Measurements from ENCODE around the gene RBM19.
"Not testable (repeated sequence)": the region's sequence is repeated elsewhere in the genome, so short reads cannot be mapped to it uniquely, and the experiment has no call there.

The RBM19 gene

GRCh38 chr12:113965951-113966797 is at the start of gene RBM19:
Gene RBM19 (minus strand): TSS chr12:113966325. CDS start chr12:113966227, 98 bp downstream.
- peak; percentile 93 for DNase-seq (ENCODE audit: low spot score)

GRCh38 chr12:114015851-114016250 is 49.7 kb upstream of the RBM19 start:
- no peak for DNase-seq (ENCODE audit: low spot score)

- DNase-seq (ENCODE audit: low spot score): peak; percentile 30
Observed at GRCh38 chr12:114013575-114014345, 47.6 kb upstream of the RBM19 start.

GRCh38 chr12:114012744-114013431 is 46.8 kb upstream of the RBM19 start:
- DNase-seq (ENCODE audit: low spot score): no peak

- no peak for DNase-seq (ENCODE audit: low spot score)
Observed at GRCh38 chr12:114011711-114012110, 45.6 kb upstream of the RBM19 start.

- DNase-seq (ENCODE audit: low spot score): no peak
Observed at GRCh38 chr12:114006482-114007425, 40.6 kb upstream of the RBM19 start.

- DNase-seq (ENCODE audit: low spot score): no peak
Observed at GRCh38 chr12:114004402-114004801, 38.3 kb upstream of the RBM19 start.

- no peak for DNase-seq (ENCODE audit: low spot score)
Observed at GRCh38 chr12:114003286-114003685, 37.2 kb upstream of the RBM19 start.

- DNase-seq (ENCODE audit: low spot score): no peak
Observed at GRCh38 chr12:114001511-114002340, 35.6 kb upstream of the RBM19 start.

- no peak for DNase-seq (ENCODE audit: low spot score)
Observed at GRCh38 chr12:114000861-114001260, 34.7 kb upstream of the RBM19 start.

GRCh38 chr12:114000261-114000660 is 34.1 kb upstream of the RBM19 start:
- DNase-seq (ENCODE audit: low spot score): not testable (repeated sequence)

- DNase-seq (ENCODE audit: low spot score): no peak
Observed at GRCh38 chr12:113997365-113997764, 31.2 kb upstream of the RBM19 start.

- DNase-seq (ENCODE audit: low spot score): no peak
Observed at GRCh38 chr12:113996026-113996425, 29.9 kb upstream of the RBM19 start.

GRCh38 chr12:113994051-113994450 is 27.9 kb upstream of the RBM19 start:
- DNase-seq (ENCODE audit: low spot score): no peak

- DNase-seq (ENCODE audit: low spot score): not testable (repeated sequence)
Observed at GRCh38 chr12:113992751-113993150, 26.6 kb upstream of the RBM19 start.

- DNase-seq (ENCODE audit: low spot score): no peak
Observed at GRCh38 chr12:113991224-113992044, 25.3 kb upstream of the RBM19 start.

- DNase-seq (ENCODE audit: low spot score): no peak
Observed at GRCh38 chr12:113990250-113991223, 24.4 kb upstream of the RBM19 start.

- no peak for DNase-seq (ENCODE audit: low spot score)
Observed at GRCh38 chr12:113988976-113989375, 22.9 kb upstream of the RBM19 start.
